GM18867 (cell line): Measurements from ENCODE around the gene LYPD3.
A peak's percentile ranks its signal among the peaks of the same experiment; 100 is the strongest.

ENCODE experiments used
- ATAC-seq: cut with Tn5 transposase; IDR thresholded peaks from one replicate; pipeline ENCODE4 v1.9.1; 2021; ENCODE audit warnings: mild to moderate bottlenecking, moderate library complexity; ENCODE audit not compliant: unreplicated experiment

Gene LYPD3

DNA sequence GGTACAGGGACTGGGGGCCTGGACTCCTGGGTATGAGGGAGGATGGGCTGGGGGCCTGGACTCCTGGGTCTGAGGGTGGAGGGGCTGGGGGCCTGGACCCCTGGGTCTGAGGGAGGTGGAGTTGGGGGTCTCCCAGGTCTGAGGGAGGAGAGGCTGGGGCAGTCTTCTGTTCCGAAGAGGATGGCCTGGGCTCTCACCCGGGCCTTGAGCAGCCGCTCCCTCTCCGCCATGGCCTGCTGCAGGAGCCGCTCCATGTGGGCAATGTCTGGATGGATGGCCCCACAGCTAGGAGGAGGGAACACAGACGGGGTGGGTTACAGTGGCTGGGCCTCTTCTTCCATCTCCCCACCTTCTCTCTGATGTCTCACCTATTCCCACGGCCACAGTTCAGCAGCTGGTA is 21.0 kb upstream of the LYPD3 start:
- ATAC-seq, result no peak

DNA sequence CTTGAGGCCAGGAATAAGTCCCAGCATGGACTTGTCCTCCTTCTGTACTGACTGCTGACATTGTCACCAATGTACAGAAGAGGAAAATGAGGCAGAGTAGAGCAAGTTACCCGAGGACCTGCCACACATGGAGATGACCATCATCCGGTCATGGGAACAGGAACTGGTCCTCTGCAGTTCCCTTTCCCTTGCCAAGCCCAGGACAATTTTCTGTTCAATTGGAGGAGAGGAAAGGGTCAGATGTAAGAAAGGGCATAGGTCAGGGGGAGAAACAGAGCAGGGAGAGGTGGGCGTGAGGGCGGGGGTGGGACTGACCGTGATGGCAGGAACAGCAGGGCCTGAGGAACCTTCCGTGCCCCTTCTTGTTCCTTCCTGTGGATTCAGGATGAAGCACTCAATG is 20.5 kb upstream of the LYPD3 start:
- ATAC-seq, result no peak

DNA sequence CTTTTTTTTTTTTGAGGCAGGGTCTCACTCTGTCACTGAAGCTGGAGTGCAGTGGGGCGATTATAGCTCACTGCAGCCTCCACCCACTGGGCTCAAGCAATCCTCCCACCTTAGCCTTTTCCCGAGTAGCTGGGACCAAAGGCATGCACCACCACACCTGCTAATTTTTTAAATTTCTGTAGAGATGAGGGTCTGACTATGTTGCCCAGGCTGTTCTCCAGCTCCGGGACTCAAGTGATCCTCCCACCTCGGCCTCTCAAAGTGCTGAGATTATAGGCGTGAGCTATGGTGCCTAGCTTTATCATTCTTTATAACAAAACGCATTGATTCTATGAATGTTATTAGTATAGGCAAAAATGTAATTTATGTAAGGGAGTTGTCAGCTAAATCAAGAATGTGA is 17.9 kb upstream of the LYPD3 start:
- ATAC-seq, result no peak

DNA sequence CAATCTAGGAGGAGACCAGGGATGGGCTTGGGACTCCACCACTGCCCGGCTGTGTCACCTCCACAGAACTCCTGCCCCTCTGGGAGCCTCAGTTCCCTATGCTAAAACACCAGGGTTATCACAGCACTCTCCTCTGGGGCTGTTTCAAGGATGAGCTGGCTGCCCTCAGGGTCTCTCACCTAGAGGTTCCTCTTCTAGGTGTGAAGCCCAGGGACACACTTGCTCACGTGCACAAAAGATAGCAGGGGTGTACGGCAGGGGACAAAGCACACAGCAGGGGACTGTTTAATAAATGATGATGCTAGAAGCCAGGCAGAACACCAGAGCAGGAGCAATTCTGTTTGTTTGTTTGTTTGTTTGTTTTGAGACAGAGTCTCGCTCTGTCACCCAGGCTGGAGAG is 16.8 kb upstream of the LYPD3 start:
- no peak for ATAC-seq

DNA sequence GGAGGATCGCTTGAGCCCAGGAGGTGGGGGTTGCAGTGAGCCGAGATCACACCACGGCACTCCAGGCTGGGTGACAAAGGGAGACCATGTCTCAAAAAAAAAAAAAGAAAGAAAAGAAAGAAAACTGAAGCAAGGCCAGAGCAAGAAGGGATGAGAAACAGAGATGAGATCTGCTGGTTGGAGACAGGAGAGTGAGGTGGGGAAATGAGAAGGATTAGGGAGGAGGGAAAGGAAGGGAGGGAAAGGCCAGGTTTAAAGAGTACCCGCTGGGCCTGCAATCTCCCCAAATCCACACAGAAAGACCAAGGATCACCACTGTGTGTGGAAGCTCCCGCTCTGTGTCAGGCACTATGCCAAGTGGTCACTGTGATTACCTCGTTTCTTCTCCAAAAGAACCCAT is 16.3 kb upstream of the LYPD3 start:
- no peak for ATAC-seq

DNA sequence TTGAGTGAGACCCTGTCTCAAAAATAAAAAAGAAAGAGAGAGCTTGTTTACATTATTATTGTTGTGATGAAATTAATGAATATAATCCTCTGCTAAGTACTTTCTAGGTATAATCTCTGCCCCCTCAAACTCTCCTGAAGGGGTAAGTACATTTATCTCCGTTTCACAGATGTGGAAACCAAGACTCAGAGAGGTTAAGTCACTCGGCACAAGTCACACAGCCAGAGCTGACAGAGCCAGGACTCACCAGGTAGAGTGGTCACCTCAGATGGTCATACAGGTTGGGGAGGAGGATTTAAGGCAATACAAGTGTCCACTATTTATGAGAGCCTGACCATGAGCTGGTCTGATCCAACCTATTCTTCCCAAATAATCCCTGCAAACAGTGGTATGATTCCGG is 15.2 kb upstream of the LYPD3 start:
- no peak for ATAC-seq

DNA sequence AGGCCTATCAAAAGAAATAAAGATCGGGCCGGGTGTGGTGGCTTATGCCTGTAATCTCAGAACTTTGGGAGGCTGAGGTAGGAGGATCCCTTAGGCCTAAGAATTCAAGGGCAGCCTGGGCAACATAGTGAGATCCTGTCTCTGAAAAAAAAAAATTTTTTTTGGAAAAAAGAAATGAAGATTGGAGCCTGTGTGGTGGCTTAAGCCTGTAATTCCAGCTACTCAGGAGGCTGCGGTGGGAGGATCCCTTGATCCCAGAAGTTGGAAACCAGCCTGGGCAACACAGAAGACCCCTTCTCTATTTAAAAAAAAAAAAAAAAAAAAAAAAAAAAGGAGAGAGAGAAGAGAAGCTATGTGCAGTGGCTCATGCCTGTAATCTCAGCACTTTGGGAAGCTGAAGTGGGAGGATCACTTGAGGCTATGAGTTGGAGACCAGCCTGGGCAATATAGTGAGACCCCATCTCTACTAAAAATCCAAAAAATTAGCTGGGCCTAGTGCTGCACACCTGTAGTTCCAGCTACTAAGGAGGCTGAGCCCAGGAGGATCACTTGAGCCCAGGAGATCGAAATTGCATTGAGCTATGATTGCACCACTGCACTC is 14.7 kb upstream of the LYPD3 start:
- no peak for ATAC-seq

DNA sequence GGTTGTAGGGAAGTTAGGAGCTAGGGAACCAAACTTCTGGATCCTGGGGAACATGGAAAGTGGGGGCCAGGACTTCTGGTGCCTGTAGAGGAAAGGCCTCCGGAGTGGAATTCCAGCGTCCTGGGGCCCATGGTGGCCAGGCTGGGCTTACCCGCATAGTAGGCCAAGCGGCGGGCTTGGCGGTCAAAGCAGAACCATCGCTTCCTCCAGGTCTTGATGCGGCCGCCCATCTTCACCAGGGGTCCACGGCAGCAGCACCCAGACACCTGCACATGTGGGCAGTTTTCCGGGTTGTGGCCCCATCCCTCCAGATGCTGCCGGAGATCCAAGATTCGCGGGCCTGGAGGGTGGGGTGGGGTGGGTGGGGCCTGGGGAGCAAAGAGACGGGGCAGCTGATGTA is 13.8 kb upstream of the LYPD3 start:
- ATAC-seq, result no peak

DNA sequence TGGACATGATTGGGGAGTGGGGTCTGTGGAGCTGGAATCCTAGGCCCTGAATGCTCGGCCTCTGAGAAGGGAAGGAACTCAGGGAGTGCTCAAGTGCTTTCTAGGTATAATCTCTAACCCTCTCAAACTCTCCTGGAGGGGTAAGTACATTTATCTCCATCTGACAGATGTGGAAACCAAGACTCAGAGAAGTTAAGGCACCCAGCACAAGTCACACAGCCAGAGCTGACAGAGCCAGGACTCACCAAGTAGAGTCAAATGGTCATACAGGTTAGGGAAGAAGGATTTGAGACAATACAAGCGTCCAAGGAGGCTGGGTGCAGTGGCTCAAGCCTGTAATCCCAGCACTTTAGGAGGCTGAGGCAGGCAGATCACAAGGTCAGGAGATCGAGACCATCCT is 12.9 kb upstream of the LYPD3 start:
- no peak for ATAC-seq

DNA sequence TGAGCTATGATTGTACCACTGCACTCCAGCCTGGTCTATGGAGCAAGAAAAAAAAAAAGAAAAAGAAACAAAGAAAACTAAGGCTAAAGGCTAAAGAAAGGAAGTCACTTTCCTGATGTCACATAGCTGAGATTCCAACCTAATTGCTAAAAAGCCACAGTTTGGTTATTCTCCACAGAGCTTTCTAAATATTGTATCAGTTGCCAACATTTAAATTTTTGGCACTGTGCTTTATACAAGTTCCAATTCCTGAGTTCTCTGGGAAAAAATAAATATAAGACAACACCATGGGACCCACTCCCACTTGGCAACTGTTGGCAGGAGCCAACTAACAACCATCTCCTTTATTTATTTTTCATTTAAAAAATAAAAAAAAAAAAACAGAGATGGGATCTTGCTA is 11.2 kb upstream of the LYPD3 start:
- no peak for ATAC-seq

DNA sequence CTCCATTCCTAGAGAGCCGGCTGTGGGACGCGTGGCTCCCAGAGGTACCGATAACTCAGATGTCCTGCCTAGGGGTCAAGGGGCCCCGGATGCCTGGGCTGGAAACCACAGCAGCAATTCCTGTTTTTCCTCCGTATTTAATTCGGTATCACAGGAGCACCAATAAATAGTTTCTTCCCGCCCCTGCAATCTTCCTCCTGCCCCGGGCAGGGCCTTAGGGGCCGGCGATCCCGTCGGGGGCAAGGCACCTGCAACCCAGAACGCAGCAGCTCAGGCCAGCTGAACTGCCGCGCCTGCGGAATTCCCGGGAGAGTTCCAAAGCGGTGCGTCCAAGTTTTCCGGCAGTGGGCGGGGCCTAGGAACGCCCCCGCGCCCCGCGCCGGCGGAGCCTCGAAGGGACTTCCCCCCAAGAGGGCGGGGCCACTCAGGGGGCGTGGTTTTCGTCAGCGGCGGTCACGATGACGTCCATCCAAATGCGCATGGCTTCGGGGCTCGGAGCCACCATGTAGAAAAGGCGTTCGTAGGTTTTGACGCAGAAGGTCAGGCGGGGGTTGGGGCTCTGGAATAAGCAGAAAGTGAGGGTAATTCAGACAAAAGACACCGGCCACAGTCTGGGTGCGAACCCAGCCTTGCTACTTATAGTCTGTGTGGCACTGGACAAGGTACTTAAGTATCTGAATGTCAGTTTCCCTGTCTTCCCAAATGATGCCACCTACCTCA is 9.7 kb upstream of the LYPD3 start:
- ATAC-seq, result peak; percentile 68

DNA sequence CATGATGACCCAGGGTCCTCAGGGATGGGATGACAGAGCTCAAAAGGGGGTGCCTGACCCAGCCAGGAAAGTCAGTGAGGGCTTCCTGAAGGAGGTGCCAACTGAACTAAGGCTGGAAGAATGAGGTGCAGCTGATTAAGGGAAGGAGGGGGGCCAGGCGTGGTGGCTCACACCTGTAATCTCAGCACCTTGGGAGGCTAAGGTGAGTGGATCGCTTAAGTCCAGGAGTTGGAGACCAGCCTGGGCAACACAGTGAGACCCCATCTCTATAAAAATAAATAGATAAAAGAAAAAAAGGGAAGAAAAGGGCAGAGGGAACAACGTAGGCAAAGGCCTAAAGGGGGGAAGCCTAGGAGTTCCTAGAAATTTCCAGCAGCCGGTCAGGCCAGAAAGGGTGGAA is 9.1 kb upstream of the LYPD3 start:
- no peak for ATAC-seq

DNA sequence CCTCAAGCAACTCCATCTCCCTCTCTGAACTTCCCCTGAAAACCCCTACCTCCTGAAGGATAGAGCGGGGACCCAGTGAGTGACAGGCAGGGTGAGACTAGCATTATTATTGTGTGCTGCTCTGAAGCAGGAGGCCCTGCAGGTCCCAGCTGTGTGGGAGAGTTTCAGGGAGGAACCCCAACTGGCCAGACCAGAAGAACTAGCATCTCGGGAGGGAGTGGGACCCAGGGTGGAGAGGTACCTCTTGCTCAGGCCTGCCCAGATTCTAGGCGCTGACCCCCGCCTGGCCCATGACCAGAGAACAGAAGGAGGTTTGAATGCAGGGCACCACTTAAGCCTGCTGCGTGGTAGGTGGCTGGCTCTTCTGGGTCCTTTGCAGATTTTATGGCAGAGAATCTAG is 5.7 kb upstream of the LYPD3 start:
- ATAC-seq, result no peak

DNA sequence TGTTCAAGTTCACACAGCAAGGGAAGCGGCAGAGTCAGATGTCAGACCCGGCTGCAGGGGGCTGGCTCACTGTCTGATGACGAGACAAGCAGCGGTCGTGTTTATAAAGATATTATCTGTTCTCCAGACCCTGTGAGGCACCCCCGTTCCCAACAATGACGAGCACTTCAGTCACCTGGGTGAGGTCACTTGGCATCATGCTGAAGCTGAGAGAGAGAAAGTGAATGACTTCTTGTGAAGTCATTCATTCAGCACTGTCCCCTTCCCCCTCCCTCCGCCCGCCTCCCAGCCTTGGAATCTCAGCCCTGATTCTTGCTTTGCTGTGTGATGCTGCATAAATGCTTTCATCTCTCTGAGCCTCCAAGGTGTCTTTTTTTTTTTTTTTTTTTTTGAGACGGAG is 4.9 kb upstream of the LYPD3 start:
- ATAC-seq, result no peak

DNA sequence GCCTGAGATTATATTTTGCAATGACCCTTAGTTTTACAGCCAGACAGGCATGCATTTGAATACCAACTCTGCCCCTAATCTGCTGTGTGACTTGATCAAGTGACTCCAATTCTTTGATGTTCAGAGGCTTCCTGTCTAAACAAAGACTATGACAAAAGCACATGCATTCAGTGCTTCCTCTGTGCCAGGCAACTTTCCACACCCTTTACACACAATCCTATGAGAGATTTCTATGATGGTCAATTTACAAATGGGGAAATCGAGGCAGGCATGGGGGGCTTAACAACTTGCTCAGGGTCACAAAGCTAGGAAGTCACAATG is 3.7 kb upstream of the LYPD3 start:
- no peak for ATAC-seq

DNA sequence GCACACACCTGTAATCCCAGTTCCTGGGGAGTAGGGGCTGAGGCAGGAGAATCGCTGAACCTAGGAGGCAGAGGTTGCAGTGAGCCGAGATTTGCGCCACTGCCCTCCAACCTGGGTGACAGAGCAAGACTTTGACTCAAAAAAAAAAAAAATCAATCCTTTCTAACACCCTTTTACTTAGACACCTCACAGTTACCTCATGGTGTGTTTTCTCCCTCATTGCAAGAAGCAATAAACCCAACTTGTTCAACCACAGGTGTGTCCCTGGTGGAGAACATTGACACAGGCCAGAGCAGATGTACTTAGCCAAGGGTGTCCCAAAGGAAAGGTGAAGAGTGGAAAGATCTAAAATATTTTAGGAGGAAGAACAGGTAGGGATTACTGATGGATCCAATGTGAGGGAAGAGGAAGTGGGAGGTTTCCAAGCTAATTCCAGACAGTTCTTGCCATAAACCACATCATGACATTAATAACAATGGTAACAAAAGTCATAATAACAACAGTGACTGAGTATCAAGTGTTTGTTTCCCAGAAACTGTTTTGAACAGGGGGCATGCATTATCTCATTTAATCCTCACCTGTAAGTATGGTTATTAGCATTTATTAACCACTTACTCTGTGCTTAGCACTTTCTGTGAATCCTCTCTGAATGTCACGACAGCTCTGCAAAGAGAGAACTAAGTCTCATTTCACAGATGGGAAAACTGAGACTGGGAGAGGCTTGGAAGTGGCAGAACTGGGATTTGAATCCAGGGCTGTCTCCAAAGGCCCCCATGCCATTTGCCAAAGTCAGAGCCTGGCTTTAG is 3.1 kb upstream of the LYPD3 start:
- no peak for ATAC-seq

DNA sequence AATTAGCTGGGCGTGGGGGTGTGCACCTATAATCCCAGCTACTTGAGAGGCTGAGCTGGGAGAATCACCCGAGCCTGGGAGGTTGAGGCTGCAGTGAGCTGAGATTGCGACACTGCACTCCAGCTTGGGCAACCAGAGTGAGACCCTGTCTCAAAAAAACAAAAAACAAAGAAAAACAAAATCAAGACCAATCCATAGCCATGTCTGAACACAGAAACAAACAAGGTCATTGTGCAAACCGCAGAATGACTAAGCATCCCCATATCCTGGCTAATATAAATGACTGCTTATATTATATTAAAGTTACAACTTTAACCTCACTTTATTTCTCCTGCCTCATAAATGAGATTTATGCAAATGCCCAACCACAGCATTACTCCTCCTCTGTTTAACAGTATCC is 2.3 kb upstream of the LYPD3 start:
- ATAC-seq, result no peak

DNA sequence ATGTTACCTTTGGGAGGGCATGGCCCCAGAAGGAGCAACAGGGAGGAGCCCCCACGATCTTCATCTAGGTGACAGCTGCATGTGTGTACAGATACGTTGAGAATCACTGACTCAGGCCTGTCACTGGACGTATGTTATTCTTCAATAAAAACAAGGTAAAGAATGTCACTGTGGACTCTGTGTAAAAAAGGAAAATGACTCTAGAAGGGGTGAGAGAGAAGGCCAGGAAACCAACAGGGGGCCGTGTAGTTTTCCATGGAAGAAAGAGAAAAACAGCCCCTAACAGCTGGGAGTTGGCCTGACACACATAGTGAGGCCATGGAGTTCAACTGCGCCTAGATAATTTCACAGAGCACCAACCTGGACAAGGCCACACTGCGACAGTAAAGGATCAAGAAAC is 1.9 kb upstream of the LYPD3 start:
- no peak for ATAC-seq

DNA sequence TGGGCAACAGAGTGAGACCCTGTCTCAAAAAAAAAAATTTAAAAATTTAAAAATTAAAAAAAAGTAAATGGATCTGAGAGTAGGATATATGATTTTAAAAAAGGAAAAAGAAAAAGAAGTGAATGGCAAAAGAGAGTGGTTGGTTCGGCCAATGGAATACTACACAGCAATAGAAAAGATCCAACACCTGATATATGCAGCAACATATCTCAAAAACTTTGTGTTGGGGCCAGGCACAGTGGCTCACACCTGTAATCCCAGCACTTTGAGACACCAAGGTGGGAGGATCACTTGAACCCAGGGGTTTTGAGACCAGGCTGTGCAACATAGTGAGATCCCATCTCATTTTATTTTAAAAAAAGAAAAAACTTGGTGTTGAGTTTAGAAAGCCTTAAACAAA is 1.4 kb upstream of the LYPD3 start:
- no peak for ATAC-seq

DNA sequence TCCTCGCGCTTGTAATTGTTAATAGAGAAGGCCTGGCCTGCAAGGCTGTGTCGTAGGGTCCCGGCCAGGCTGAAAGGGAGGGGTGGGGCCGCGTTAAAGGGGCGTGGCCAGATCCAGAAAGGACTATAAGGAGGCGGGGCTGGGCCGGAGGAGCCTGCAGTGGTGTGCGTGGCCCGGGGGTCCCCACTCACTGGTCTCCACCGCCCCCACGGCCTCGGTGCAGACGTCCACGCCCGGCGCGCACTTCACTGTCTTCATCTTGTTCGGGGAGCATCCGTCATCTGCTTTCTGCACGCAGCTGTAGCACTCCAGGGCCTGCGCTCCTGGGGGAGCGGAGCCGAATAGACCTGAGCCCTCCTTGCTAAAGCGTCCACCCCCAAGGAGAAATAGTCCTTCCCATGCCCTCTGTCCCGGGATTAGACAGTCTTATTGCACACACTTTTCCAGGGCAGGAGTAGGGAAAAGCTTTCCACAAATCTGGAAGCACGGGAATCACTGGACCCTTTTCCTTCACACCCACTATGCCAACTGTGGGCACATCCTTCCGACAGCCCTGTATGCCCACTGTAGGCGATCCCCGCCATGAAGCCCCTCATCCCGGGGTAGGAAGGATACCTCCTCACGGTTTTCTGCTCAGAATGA is 1.2 kb downstream of the LYPD3 start:
- ATAC-seq, result peak; percentile 39

DNA sequence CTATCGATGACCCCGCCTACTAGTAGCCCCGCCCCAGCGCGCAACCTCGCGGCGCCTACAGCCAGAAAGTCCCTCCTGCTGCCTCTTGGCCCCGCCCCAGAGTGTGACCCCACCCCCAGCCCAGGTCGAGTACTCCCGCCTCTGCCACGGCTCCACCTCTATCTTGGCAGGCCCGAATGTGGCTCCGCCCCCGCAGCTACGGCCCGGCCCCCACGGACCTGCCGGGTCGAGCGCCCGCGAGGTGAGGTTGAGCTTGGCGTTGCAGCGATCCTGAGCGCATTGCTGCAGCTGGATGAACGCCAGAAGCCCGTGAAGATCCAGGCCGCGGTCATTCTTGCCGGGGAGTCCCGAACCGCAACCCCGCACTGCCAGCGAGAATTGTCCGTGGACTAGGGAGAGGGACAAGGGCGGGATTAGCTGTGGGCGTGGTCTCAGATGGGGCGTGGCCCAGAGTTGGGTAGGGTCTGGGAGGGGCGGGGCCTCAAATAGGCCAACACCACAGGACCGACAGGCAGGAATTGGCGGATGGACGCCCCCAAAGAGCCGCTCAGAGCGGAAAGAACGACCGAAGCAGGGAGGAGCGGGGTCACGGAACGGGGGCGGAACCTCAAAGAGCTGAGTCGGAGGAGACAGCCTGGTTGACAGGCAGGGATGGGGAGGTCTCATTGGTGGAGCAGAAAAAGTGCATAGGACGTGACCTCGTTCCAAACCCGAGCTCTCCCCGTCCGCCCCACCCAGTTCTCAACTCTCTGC is 1.9 kb downstream of the LYPD3 start:
- ATAC-seq, result peak; percentile 82
